B cell (primary cell): ENCODE results near the gene ZNHIT2. TPM values are rescaled to one million over a fixed set of nuclear protein-coding genes. Genes with fewer than 3 reads are reported as not detected.

Experiments
- ATAC-seq: fragments of 200-7000 bp; cut with Tn5 transposase; one replicate; pipeline ENCODE4 v1.10.0; 2021; ENCODE audit warnings: low read depth, mild to moderate bottlenecking, moderate number of reproducible peaks, moderate library complexity
- CTCF ChIA-PET: fragments of 350-600 bp; sonication (Branson Sonifier 250); formaldehyde crosslinking; loops from one replicate; lab custom pipeline; 2021; ENCODE audit warnings: antibody characterized with exemption, inconsistent platforms; lab: Charles Lee
- POLR2A ChIA-PET: fragments of 350-600 bp; sonication (Branson Sonifier 250); formaldehyde crosslinking; loops from one replicate; lab custom pipeline; 2021; ENCODE audit warnings: antibody characterized with exemption; lab: Charles Lee
- DNase-seq: peaks from one replicate; pipeline ENCODE4 v3.0.0; 2013
- H2AFZ ChIP-seq: 2 replicates; pipeline ENCODE4 v1.6.1; 2012; ENCODE audit warnings: mild to moderate bottlenecking, low read depth, low read length; ENCODE audit not compliant: insufficient read depth, poor library complexity, severe bottlenecking
- H3K27ac ChIP-seq, 2 donors: 1 replicate in 1 of 2; 2 replicates in 1 of 2; pipeline ENCODE4 v1.5.1; 2012 to 2013; ENCODE audit warnings: low read length in 2 of 2, mild to moderate bottlenecking in 2 of 2, moderate library complexity in 1 of 2
- H3K27me3 ChIP-seq, 4 experiments: fragments of 200-600 bp in 1 of 4; sonication (generic) in 1 of 4; replicated peaks in 1 of 4; 1 replicate in 2 of 4; 2 replicates in 2 of 4; pipeline versions ENCODE4 v1.6.1 to v1.7.0; 2013 to 2016; ENCODE audit warnings: low read length in 3 of 4, mild to moderate bottlenecking in 2 of 4, mixed read lengths in 1 of 4, moderate library complexity in 1 of 4; ENCODE audit not compliant: insufficient read depth in 4 of 4, control insufficient read depth in 3 of 4; ENCODE audit errors: control extremely low read depth in 1 of 4
- H3K36me3 ChIP-seq, 2 experiments: replicated peaks in 1 of 2; 1 replicate in 1 of 2; 2 replicates in 1 of 2; pipeline versions ENCODE4 v1.6.1 to v1.7.1; 2013; ENCODE audit warnings: low read length in 1 of 2; ENCODE audit not compliant: insufficient read depth in 2 of 2, control insufficient read depth in 1 of 2; ENCODE audit errors: control extremely low read depth in 1 of 2, extremely low read depth in 1 of 2
- H3K4me1 ChIP-seq, 2 donors: fragments of 200-600 bp in 1 of 2; sonication (generic) in 1 of 2; 1 replicate in 1 of 2; 2 replicates in 1 of 2; pipeline versions ENCODE4 v1.5.1 to v1.6.1; 2013 to 2017; ENCODE audit warnings: low read length in 2 of 2; ENCODE audit not compliant: control insufficient read depth in 2 of 2, insufficient read depth in 2 of 2
- H3K4me2 ChIP-seq: replicated peaks from 2 replicates; pipeline ENCODE3; 2012; ENCODE audit warnings: mild to moderate bottlenecking, low read depth, low read length; ENCODE audit not compliant: poor library complexity, severe bottlenecking
- H3K4me3 ChIP-seq, 5 experiments: fragments of 200-600 bp in 1 of 5; sonication (generic) in 1 of 5; 1 replicate in 3 of 5; 2 replicates in 2 of 5; pipeline versions ENCODE4 v1.5.1 to v1.7.0; 2011 to 2016; ENCODE audit warnings: low read length in 4 of 5, mild to moderate bottlenecking in 4 of 5, low read depth in 2 of 5, control low read depth in 1 of 5, moderate library complexity in 1 of 5; ENCODE audit not compliant: insufficient read depth in 1 of 5; ENCODE audit errors: control extremely low read depth in 1 of 5, extremely low read depth in 1 of 5
- H3K79me2 ChIP-seq: fragments of 200-600 bp; sonication (generic); one replicate; pipeline ENCODE4 v1.6.0; 2016; ENCODE audit warnings: low read length; ENCODE audit not compliant: control insufficient read depth, insufficient read depth
- H3K9ac ChIP-seq: fragments of 200-600 bp; sonication (generic); 2 replicates; pipeline ENCODE4 v1.6.1; 2017; ENCODE audit warnings: mild to moderate bottlenecking, low read length, moderate library complexity
- H3K9me3 ChIP-seq, 3 donors: one replicate each; pipeline versions ENCODE4 v1.6.1 to v1.7.1; 2013; ENCODE audit warnings: low read length in 2 of 3; ENCODE audit not compliant: control insufficient read depth in 2 of 3, insufficient read depth in 1 of 3; ENCODE audit errors: control extremely low read depth in 1 of 3
- H4K20me1 ChIP-seq: 2 replicates; pipeline ENCODE4 v1.6.0; 2012; ENCODE audit warnings: mild to moderate bottlenecking, low read length; ENCODE audit not compliant: insufficient read depth, control insufficient read depth, poor library complexity, severe bottlenecking
- H3K27ac Mint-ChIP-seq: one replicate; pipeline ENCODE4 v1.8.0; 2021; ENCODE audit warnings: mixed read lengths
- H3K27me3 Mint-ChIP-seq: one replicate; pipeline ENCODE4 v1.8.0; 2021; ENCODE audit warnings: mixed read lengths
- H3K4me1 Mint-ChIP-seq: one replicate; pipeline ENCODE4 v1.8.0; 2021; ENCODE audit warnings: mixed read lengths
- H3K4me3 Mint-ChIP-seq: one replicate; pipeline ENCODE4 v1.8.0; 2021; ENCODE audit warnings: mixed read lengths
- H3K9me3 Mint-ChIP-seq: one replicate; pipeline ENCODE4 v1.8.0; 2022; ENCODE audit warnings: mixed read lengths; ENCODE audit not compliant: insufficient read depth
- EZH2 ChIP-seq: IDR thresholded peaks from 2 replicates; pipeline ENCODE4 v1.6.1; 2012; ENCODE audit warnings: borderline replicate concordance, low read depth, mild to moderate bottlenecking, moderate library complexity, low read length; ENCODE audit not compliant: insufficient read depth, poor library complexity, severe bottlenecking
- WGBS: methylation state at CpG from one replicate; pipeline ENCODE4 v1.1.5; 2013; ENCODE audit warnings: missing lambda C conversion rate; ENCODE audit not compliant: insufficient coverage; 5-methylcytosine and 5-hydroxymethylcytosine counted together
- intact Hi-C: fragments of 100-400 bp; cut with micrococcal nuclease; formaldehyde crosslinking; loops from one replicate; pipeline ENCODE4 v1.10.0; 2022
- polyA plus RNA-seq: library from polyadenylated mRNA; depleted of rRNA; stranded (reverse); fragments of >200 nt; gene quantifications from 2 replicates; pipeline ENCODE4 v1.2.3, GENCODE V29; 2012
- total RNA-seq, 2 donors: library from RNA; stranded (reverse); fragments of 120-200 nt in 1 of 2; gene quantifications; 1 replicate in 1 of 2; 2 replicates in 1 of 2; pipeline versions ENCODE4 v1.2.3 to v1.2.4, GENCODE V29; 2013 to 2022
- TF ChIP-seq, protein P1 (sequence below): fragments of 200-600 bp; IDR thresholded peaks from one replicate; pipeline ENCODE4 v1.8.0; 2022; ENCODE audit warnings: antibody characterized with exemption, mild to moderate bottlenecking

Gene ZNHIT2
- total and polyA plus RNA-seq, 2 donors (not counting 1 experiment from before 2014, with no cell fraction given) = 6.2 to 14.1 TPM

DNA sequence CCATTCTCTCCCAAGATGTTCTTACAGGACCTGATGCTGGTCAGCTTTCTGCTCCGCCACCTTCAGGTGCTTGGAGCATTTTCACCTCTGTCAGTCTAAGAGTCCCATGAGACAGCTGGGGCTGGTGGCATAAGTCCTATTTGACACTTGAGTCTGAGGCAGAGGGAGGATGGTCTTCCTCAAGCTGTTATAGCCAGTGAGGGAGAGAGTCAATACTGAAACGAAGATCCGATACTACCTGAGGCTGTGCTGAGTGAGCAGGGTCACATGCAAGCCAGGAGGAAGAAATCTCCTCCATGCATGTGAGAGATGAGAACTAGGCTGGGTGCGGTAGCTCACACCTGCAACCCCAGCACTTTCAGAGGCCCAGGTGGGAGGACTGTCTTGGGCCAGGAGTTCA lies 27.9 kb downstream of the ZNHIT2 start:
- H4K20me1 ChIP-seq = peaks cover 5% of the 10 kb centered on the region
- CTCF ChIA-PET = interaction anchor here (1.4 to 1.7 kb wide), 2 partner anchors 11 to 23 kb away, joined by 4 to 5 read pairs; partner anchors contain the start of gene TM7SF2
- intact Hi-C loops = no loop called here
- H3K9me3 ChIP-seq = no peaks in the 10 kb centered on the region
- ATAC-seq = no peak
- H3K9me3 Mint-ChIP-seq = no peaks in the 10 kb centered on the region
- TF ChIP-seq EZH2 = no peak
- TF ChIP-seq, protein P1, sequence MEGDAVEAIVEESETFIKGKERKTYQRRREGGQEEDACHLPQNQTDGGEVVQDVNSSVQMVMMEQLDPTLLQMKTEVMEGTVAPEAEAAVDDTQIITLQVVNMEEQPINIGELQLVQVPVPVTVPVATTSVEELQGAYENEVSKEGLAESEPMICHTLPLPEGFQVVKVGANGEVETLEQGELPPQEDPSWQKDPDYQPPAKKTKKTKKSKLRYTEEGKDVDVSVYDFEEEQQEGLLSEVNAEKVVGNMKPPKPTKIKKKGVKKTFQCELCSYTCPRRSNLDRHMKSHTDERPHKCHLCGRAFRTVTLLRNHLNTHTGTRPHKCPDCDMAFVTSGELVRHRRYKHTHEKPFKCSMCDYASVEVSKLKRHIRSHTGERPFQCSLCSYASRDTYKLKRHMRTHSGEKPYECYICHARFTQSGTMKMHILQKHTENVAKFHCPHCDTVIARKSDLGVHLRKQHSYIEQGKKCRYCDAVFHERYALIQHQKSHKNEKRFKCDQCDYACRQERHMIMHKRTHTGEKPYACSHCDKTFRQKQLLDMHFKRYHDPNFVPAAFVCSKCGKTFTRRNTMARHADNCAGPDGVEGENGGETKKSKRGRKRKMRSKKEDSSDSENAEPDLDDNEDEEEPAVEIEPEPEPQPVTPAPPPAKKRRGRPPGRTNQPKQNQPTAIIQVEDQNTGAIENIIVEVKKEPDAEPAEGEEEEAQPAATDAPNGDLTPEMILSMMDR = no peak
- DNase-seq = no peak
- H3K4me1 ChIP-seq = peaks cover 6 to 9% of the 10 kb centered on the region in 2 donors
- H3K9ac ChIP-seq = no peak overlapping the region
- H3K36me3 ChIP-seq = peaks cover 0 to 47% of the 10 kb centered on the region in 2 experiments
- H2AFZ ChIP-seq = no peak overlapping the region
- 96% methylated on average over 2 of the region's 4 CpGs for WGBS
- no peak overlapping the region for H3K27ac Mint-ChIP-seq
- no peak overlapping the region for H3K4me2 ChIP-seq
- no peak overlapping the region for H3K27ac ChIP-seq
- no peaks in the 10 kb centered on the region for H3K27me3 ChIP-seq
- peaks cover 17% of the 10 kb centered on the region for H3K79me2 ChIP-seq
- H3K27me3 Mint-ChIP-seq = no peaks in the 10 kb centered on the region
- no peak overlapping the region for H3K4me3 ChIP-seq
- peaks cover 12% of the 10 kb centered on the region for H3K4me1 Mint-ChIP-seq
- POLR2A ChIA-PET = interaction anchor here (0.7 kb wide), 1 partner anchor 91 kb away, joined by 6 read pairs; no protein-coding TSS in a partner anchor
- H3K4me3 Mint-ChIP-seq = no peak overlapping the region

DNA sequence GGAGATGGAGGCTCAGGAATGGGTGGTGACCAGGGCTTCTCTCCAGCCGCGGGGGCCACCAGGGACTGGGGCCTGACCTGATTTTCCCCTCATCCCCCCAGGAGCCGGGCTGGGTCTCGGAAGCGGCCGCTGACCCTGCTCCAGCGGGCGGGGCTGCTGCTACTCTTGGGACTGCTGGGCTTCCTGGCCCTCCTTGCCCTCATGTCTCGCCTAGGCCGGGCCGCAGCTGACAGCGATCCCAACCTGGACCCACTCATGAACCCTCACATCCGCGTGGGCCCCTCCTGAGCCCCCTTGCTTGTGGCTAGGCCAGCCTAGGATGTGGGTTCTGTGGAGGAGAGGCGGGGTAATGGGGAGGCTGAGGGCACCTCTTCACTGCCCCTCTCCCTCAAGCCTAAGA lies 29.7 kb downstream of the ZNHIT2 start:
- Histone ChIP-seq H3K4me3 (no peak overlapping the region), H4K20me1 (peaks cover 8% of the 10 kb centered on the region), H2AFZ (no peak overlapping the region), H3K9ac (no peak overlapping the region), H3K4me2 (no peak overlapping the region), H3K4me1 (peaks cover 12 to 19% of the 10 kb centered on the region in 2 donors), H3K9me3 (no peaks in the 10 kb centered on the region), H3K27me3 (no peaks in the 10 kb centered on the region), H3K79me2 (peaks cover 21% of the 10 kb centered on the region), H3K27ac (no peak overlapping the region), H3K36me3 (peaks cover 0 to 47% of the 10 kb centered on the region in 2 experiments)
- WGBS = over 99% methylated on average over 11 of the region's 15 CpGs
- no peak for ATAC-seq
- no peaks in the 10 kb centered on the region for H3K27me3 Mint-ChIP-seq
- ChIA-PET CTCF (no interaction called here), POLR2A (no interaction called here)
- intact Hi-C loops = no loop called here
- no peak overlapping the region for H3K4me3 Mint-ChIP-seq
- no peak overlapping the region for H3K27ac Mint-ChIP-seq
- DNase-seq = no peak
- TF ChIP-seq EZH2 = no peak
- TF ChIP-seq, protein P1 = no peak
- no peaks in the 10 kb centered on the region for H3K9me3 Mint-ChIP-seq
- peaks cover 27% of the 10 kb centered on the region for H3K4me1 Mint-ChIP-seq
